ENCODE data around the gene ARHGEF7. TPM values are rescaled to one million over a fixed set of nuclear protein-coding genes. Genes with fewer than 3 reads are reported as not detected.

Gene ARHGEF7
- total RNA-seq, 2 donors from 2014 or later = 57.9 to 97.3 TPM

GRCh38 chr13:111291908-111292307 is 176.8 kb downstream of the ARHGEF7 start:
- 91% methylated on average over 14 of the region's 14 CpGs for WGBS

GRCh38 chr13:111292710-111293485 is 177.8 kb downstream of the ARHGEF7 start:
- Histone ChIP-seq H3K36me3 (peaks cover 0 to 3% of the 10 kb centered on the region in 2 donors), H3K4me1 (replicated peaks) (no peaks in the 10 kb centered on the region), H3K9me3 (no peaks in the 10 kb centered on the region), H3K4me3 (no peak overlapping the region), H3K27ac (no peak overlapping the region), H3K27me3 (replicated peaks; ENCODE audit: insufficient read depth) (no peaks in the 10 kb centered on the region)
- TF ChIP-seq POLR2A (IDR thresholded peaks at IDR 0.05) (no peak), POLR2AphosphoS5 (IDR thresholded peaks at IDR 0.05) (no peak)
- TF ChIP-seq, protein P1, sequence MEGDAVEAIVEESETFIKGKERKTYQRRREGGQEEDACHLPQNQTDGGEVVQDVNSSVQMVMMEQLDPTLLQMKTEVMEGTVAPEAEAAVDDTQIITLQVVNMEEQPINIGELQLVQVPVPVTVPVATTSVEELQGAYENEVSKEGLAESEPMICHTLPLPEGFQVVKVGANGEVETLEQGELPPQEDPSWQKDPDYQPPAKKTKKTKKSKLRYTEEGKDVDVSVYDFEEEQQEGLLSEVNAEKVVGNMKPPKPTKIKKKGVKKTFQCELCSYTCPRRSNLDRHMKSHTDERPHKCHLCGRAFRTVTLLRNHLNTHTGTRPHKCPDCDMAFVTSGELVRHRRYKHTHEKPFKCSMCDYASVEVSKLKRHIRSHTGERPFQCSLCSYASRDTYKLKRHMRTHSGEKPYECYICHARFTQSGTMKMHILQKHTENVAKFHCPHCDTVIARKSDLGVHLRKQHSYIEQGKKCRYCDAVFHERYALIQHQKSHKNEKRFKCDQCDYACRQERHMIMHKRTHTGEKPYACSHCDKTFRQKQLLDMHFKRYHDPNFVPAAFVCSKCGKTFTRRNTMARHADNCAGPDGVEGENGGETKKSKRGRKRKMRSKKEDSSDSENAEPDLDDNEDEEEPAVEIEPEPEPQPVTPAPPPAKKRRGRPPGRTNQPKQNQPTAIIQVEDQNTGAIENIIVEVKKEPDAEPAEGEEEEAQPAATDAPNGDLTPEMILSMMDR (IDR thresholded peaks at IDR 0.05) = no peak
- WGBS = 93% methylated on average over 13 of the region's 13 CpGs
- DNase-seq (ENCODE audit: low spot score) = no peak
- intact Hi-C loops (cut with DNase I) = no loop called here

More at GRCh38 chr13:111291908-111292307, 176.8 kb downstream of the ARHGEF7 start:
- no peak for TF ChIP-seq POLR2A (IDR thresholded peaks at IDR 0.05)
- TF ChIP-seq POLR2AphosphoS5 (IDR thresholded peaks at IDR 0.05) = no peak
- TF ChIP-seq, protein P1 (IDR thresholded peaks at IDR 0.05) = no peak
- intact Hi-C loops (cut with DNase I) = no loop called here
- Histone ChIP-seq H3K4me3 (no peak overlapping the region), H3K9me3 (no peaks in the 10 kb centered on the region), H3K27me3 (replicated peaks; ENCODE audit: insufficient read depth) (no peaks in the 10 kb centered on the region), H3K36me3 (peaks cover 0 to 3% of the 10 kb centered on the region in 2 donors), H3K4me1 (replicated peaks) (no peaks in the 10 kb centered on the region), H3K27ac (no peak overlapping the region)
- no peak for DNase-seq (ENCODE audit: low spot score)

- no peak for DNase-seq (ENCODE audit: low spot score)
- Histone ChIP-seq H3K4me3 (no peak overlapping the region), H3K9me3 (no peaks in the 10 kb centered on the region), H3K36me3 (no peaks in the 10 kb centered on the region), H3K27me3 (replicated peaks; ENCODE audit: insufficient read depth) (no peaks in the 10 kb centered on the region), H3K27ac (no peak overlapping the region), H3K4me1 (replicated peaks) (no peaks in the 10 kb centered on the region)
- intact Hi-C loops (cut with DNase I) = no loop called here
- WGBS = 93% methylated on average over 9 of the region's 9 CpGs
- TF ChIP-seq POLR2AphosphoS5 (IDR thresholded peaks at IDR 0.05) (no peak), POLR2A (IDR thresholded peaks at IDR 0.05) (no peak)
- TF ChIP-seq, protein P1 (IDR thresholded peaks at IDR 0.05) = no peak
Measured at GRCh38 chr13:111295886-111296285, 180.8 kb downstream of the ARHGEF7 start.

- Histone ChIP-seq H3K4me1 (replicated peaks) (no peaks in the 10 kb centered on the region), H3K36me3 (no peaks in the 10 kb centered on the region), H3K27ac (no peak overlapping the region), H3K27me3 (replicated peaks; ENCODE audit: insufficient read depth) (no peaks in the 10 kb centered on the region), H3K4me3 (no peak overlapping the region), H3K9me3 (no peaks in the 10 kb centered on the region)
- intact Hi-C loops (cut with DNase I) = no loop called here
- WGBS = 84% methylated on average over 6 of the region's 6 CpGs
- TF ChIP-seq POLR2AphosphoS5 (IDR thresholded peaks at IDR 0.05) = no peak
- TF ChIP-seq, protein P1 (IDR thresholded peaks at IDR 0.05) = no peak
- DNase-seq (ENCODE audit: low spot score) = no peak
Measured at GRCh38 chr13:111296417-111296816, 181.3 kb downstream of the ARHGEF7 start.
